GM19240 (cell line): Measurements from ENCODE around the gene TMBIM6.
"Not testable (repeated sequence)": the region's sequence is repeated elsewhere in the genome, so short reads cannot be mapped to it uniquely, and the experiment has no call there.

Source experiments
- DNase-seq: peaks from one replicate; pipeline ENCODE4 v3.0.0; 2011; ENCODE audit warnings: low spot score; ENCODE audit not compliant: insufficient read length

The TMBIM6 gene

DNA sequence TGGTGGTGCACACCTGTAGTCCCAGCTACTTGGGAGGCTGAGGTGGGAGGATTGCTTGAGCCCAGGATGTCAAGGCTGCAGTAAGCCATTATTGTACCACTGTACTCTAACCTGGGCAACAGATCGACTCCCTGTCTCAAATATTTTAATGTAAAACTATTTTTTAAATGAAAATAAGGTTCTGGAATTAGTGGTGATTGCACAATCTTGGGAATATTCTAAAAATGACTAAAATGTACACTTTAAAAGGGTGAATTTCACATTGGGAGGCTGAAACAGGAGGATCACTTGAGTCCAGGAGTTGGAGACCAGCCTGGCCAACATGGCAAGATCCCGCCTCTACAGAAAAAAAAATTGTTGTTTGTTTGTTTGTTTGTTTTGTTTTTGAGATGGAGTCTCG is 12.9 kb upstream of the TMBIM6 start:
- no peak for DNase-seq

DNA sequence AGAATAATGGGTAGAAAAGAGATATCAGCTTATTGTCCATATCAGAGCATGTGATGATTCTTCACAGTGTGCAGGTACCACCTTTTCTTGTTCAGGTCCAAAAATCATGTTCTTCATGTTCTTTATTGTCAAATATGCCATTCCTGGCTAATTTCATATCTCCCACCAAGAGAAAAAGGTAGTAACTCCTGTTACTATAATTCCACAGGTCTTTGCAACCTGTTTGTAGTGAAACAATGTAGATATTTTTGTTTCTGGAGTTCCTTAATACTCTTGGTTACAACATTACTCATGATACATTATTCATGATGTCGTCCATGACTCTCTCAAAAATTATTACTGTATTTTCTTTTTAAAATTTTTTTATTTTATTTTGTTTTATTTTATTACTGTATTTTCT is 11.3 kb upstream of the TMBIM6 start:
- no peak for DNase-seq

DNA sequence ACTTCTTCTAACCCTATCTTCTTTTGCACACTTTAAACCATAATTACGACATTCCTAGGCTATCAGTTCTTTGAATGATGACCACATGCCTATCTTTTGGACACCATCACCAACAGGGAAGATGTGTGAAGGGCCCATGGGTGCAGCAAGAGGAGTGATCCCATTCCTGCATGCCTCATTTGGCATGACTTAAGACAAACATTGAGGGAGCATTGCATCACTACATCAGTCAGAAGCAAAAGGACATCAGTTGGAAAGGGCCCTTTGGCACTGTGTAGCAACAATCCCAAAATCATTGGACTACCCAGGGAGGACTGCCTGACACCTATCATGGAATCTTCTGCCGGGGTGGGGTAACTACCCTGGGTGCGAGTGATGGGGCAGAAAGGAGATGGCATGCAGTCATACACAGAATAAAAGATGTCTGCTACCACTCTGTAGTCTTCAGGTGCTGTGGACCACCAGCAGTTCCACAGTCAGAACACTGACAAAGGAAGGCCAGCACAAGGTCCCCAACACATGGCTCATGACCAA is 10.7 kb upstream of the TMBIM6 start:
- DNase-seq: no peak

DNA sequence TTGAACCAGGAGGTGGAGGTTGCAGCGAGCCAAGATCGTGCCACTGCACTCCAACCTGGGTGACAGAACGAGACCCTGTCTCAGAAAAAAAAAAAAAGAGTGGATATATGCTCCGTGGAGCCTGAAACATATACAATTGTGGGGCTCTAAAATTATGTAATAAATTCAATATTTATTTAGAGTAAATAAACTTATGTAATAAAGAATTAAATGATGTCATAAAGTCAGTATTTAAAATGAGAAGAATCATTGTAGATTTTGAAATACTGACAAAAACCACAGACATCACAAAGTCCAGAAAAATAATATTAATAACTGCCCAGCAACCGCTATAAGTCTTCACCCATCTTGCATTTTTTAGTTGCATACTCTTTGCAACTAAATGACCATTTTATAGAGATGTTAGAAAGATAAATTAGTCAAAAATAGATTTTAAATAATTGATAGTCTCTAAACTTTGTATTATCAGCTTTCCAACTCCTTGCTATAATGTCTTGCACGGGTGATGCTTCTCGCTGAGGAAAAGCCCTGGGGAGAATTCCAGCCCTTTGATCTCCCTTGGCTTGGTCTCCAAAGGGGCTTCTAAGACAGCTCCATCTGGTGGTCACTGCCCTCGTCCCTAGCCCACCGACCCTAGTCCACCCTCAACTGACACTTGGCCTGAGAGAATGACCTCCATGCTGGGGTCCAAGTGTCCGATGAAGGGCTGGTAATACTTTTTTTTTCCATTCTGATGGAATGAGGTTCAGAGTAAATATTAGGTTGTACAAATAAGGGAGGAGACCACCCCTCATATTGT is 7.9 kb upstream of the TMBIM6 start:
- DNase-seq: no peak

DNA sequence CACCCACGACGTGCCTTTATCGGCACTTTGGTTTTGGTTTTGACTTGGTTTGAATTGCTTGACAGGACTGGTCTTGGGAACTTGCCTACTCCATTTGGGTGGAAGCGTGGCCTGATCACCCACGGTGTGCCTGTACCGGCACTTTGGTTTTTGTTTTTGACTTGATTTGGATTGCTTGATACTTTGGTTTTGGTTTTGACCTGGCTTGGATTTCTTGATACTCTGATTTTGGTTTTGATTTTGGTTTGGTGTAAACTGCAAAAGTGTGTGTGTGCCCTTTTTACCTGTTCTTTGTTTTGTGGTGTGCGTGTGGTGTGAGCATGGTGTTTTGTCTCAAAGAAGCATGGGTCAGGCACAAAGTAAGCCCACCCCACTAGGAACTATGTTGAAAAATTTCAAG is 6.5 kb upstream of the TMBIM6 start:
- DNase-seq: not testable (repeated sequence)

DNA sequence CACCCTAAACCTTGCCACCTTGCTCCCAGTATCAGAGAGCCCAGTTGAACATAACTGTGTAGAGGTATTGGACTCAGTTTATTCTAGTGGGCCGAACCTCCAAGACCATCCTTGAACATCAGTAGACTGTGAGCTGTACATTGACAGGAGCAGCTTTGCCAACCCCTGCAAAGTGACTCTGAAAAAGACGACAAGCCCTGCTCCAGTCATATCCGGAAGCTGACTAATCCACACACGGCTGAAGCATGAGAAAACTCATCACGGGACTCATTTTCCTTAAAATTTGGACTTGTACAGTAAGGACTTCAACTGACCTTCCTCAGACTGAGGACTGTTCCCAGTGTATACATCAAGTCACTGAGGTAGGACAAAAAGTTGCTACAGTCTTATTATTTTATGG is 2.6 kb upstream of the TMBIM6 start:
- DNase-seq: not testable (repeated sequence)

DNA sequence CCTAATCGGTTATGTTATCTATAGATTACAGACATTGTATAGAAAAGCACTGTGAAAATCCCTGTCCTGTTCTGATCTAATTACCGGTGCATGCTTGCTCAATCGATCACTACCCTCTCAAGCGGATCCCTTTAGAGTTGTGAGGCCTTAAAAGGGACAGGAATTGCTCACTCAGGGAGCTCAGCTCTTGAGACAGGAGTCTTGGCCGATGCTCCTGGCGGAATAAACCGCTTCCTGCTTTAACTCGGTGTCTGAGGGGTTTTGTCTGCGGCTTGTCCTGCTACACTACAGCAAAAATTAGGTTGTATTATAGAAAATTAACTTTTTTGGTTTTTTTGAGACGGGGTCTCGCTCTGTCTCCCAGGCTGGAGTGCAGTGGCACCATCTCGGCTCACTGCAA is 1.1 kb upstream of the TMBIM6 start:
- DNase-seq: not testable (repeated sequence)

DNA sequence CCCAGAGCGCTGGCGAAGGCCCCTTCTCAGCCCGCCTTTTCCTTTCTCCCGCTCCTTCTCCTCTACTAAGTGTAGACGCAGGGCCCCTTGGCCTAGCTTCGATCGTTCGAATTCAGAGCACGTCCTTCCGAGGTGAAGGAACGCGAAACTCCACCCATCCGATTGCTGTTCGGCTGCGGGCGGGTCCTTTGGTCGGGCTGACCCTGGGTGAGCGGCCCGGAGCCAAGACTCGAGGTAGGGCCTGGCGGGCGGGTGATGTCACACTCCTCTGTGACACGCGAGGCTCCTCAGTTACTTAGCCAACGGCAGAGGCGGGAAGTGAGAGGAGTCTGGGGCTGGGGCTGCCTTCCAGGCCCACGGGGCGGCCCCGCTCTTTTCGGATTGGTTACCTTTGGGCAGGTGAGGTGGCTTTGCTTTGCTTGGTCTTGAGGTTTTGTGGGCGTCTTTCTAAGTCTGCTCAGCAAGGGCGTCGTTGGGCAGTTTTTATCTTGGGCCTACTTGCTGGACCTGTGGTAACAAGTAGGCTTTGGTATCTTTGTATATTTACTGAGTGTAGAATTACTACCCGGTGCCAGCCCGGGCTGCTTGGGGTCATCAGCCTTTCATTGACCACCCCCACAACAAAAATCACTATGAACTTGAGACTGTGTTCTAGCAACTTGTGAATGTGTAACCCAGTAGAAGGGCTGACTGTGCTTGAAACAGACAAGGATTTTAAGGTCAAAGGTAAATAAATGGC is 694 bp downstream of the TMBIM6 start:
- DNase-seq: no peak

DNA sequence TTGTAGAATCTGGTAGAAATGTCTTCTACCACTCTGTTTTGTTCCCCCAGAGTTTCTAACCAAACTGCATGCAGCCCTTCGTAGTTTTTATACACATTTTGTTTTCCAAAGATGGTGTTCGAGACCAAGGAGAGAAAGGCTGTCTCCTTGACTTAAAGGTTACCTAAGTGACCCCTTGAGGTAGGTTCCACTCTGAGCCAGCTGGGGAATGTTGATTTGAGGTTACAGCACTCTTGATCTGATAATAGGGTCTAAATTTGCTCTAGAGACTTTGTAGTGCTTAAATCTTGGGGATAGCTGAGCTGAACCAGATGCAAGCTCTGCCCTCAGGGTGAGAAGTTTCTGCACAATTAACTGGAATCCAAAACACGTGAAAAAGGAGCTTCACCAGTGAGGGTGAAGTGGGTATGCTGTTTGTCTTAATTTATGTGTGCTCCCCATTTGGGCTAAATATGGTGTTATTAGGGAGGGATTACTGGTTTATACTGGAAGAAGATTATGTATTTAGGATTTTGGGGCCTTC is 3.1 kb downstream of the TMBIM6 start:
- DNase-seq: no peak

DNA sequence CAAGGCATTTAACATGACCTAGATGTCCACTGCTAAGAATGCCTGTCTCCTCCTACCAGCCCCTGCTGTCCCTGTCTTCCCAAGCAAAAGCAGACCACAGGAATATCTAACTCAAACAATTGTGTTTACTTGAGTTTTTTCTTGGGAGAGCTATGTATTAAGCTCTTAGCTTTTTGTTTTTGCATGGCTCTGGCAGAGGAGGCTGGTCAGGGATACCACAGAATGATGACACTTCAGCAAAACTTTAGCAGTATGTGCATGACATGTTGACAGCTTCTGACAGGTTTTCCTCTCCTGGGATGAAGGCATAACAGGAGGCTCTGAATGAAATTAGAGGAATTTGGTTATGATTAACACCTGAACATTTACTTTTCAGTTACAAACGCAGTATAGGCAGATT is 6.9 kb downstream of the TMBIM6 start:
- DNase-seq: no peak

DNA sequence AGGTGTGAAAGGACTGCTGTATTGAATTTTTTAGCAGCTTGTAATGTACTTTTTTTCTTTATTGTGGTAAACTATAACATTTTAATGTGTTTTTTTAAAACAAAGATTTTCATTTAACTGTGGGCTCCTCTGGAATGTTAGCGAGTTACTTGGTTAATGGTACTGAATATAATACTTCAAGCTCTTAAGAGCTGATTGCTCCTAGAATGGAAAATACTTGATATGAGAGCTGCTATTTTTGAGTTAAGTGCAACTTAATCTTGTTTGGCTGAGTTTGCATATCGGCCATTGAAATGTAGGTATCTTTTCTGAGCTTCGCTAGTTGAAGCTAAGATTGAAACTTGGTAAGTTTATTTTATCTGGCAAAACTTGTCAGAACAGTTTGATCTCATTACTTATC is 7.4 kb downstream of the TMBIM6 start:
- DNase-seq: no peak

DNA sequence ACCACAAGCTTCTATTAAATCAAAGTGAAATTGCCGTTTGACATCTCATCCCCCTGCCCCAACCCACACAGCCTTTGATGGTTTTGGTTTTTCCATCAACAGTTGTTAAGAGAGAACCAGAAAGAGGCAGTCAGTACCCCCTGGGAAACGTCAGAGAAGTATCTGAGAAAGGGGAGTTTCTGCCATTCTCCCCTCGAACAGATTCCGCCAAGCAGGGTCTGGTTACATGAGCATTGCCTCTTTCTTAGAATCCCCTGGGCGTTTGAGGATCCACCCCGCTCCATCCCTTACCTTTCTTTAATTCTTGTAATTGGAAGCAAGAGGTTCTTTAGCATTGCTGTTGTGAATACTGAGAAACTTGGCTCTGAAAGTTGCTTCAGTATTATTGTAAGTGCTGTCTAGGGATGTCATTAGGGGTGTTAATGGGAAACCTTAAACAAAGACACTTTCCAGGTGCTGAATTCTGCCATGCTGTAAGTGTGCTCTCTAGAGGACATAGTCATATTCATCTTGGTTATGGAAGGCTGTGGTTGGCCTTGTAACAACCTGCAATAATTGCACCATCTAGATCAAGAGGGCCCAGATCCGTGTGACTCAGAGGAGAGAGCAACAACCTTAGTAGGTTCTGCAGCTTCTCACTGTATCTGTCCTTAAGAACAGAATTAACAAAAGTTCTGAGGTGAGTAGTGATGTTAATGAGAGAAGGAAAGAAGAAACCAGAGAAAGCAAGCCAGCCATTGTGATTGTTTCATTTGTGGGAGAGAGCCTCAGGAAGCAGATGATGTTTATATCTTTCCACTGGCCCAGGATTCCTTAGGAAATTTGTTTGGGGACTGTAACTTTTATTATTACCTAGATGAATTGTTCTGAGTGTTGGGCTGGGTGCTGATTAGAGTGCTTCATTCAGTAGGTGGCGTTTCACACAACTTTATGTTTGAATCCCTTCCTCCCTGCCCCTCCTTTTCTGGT is 9.0 kb downstream of the TMBIM6 start:
- no peak for DNase-seq

DNA sequence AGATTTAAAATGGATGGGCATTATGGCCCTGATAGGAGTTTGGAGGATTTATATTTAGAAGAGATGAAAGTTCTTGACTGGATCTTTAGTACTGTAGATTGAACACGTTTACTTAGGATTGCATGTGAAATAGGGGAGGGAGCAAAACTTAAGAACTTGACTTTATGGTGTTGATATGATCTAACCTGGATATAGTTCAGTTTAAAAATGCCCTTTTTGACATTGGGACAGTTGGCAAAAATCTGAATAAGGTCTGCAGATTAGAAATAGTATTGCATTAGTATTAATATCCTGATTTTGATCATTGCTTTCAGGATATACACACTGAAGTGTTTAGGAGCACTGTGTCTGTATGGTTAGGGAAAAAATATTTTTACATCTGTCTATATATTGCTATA is 9.6 kb downstream of the TMBIM6 start:
- DNase-seq: no peak

DNA sequence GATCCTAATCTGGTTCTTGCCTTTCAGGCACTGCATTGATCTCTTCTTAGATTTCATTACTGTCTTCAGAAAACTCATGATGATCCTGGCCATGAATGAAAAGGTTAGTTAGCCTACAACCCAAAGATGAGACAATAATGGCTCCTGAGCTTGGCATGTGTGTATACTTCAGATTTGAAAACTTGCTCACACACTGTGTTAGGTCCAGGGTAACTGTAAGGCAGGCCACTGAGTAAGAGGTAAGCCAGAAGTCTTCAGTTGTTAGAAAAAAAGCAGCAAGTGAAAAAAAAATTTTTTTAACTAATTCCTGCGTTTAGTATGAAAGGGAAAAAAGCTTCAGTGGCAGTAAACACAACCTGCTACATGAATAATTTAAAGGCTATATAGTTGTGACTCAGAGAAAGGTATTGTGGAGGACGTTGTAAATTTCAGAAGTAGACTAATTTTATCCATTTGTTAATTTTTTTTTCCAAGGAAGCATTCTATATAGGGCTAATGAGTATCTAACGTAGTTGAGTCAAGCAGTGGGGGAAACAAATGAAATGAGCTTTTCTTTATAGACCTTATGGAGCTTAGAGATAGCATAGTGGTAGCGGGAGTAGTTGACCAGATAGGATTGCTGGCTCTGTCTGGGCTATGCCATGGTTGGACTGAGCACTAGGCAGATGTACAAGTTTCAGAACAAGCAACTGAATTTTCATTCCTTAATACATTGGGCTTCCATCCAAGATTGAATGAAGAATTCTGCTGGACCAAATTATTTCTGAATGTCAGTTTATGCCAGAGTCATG is 20.5 kb downstream of the TMBIM6 start:
- no peak for DNase-seq

DNA sequence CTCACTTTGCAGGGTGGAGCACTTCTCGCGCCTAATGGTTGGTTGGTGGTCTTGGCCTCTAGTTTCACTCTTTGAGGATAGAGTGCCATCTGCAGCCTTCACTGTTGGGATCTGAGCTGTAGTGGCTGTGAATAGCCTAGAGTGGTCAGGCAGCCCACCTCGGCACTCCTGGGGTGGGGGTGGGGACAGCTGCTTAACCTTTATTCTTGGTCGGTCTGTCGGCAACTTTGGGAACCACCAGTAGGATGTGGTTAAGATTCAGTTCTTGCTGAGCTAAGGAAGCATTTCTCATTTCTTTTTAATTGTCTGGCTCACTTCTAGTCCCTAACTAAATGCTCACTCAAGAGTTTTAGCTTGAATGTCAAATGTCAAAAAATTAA is 21.1 kb downstream of the TMBIM6 start:
- no peak for DNase-seq

DNA sequence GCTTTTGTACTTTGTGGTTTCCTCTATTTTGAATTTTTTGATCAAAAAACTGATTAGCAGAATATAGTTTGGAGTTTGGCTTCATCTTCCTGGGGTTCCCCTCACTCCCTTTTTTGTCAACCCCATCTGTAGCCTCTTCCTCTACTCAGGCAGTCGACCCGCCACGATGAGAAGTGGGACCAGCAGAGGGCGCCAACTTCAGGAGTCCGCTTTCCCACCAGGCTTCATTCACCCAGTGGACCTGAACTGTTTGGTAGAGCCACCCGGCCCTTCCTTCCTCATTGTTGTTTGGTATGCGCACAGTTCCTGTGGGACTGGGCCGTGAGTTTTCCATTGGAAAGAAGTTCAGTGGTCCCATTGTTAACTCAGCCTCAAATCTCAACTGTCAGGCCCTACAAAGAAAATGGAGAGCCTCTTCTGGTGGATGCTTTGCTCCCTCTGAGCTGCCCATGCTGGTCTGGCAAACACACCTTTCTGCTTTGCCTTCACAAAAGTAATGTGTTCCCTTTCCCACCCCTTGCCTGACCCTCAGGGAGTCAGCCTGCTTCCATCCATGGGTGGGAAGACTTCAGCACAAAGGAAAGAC is 21.7 kb downstream of the TMBIM6 start:
- peak; percentile 50 for DNase-seq

DNA sequence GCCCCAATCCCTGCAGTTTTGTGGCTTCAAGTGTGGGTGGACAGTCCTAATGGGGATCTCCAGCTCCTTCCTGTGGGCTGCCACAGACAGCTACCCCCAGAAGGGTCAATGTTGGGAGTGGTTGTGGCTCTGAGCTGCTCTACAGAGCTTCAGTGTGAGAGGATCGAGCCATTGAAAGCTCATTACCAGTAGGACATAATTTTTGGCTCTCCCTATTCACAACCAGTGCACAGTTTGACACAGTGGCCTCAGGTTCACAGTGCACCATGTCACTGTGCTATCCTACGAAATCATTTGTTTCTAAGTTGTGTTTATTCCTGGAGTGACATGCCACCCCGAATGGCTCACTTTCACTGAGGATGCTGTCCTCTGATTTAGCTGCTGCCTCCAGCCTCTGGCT is 22.8 kb downstream of the TMBIM6 start:
- no peak for DNase-seq

DNA sequence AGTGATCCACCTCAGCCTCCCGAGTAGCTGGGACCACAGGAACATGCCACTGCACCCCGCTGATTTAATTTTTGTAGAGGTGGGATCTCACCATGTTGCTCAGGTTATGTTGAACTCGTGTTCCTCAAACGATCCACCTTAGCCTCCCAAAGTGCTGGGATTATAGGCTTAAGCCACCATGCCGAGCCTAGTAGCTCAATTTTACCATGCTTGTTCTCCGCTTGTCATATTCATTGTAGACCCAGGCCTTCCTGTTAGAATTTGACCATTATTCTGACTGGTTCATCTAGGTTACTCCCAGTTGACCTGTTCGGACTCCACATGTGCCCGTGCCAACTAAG is 24.7 kb downstream of the TMBIM6 start:
- no peak for DNase-seq

DNA sequence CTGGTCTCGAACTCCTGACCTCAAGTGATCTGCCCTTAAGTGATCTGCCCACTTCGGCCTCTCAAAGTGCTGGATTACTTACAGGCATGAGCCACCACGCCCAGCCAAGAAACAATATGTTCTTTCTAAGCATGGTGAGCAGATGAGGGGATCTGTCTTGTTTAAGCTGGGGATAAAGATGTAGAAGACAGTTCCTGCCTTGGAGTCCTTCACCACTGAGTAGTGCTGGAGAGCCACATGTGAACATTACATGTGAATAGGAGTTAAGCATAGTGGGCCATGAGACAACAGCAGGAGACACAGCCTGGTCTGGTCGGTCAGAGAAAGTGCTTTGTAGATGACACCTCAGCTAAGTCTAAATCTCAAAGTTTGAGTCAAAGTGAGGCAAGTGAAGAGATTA is 26.0 kb downstream of the TMBIM6 start:
- no peak for DNase-seq

DNA sequence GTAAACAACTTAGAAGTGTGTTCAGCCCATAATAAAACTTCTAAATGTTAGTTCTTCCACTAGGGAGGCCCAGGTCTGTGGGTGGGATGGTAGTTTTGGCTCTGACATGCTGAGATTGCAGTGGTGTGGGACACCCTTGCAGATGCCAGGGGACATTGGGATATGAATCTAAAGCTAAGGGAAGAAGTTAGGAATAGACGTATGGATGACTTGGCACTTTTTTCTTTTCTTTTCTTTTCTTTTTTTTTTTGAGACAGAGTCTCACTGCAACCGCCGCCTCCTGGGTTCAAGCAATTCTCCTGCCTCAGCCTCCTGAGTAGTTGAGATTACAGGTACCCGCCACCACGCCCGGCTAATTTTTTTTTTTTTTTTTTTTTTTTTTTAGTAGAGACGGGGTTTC is 31.7 kb downstream of the TMBIM6 start:
- DNase-seq: not testable (repeated sequence)
